ENCODE measurements around the gene STK25. TPM values are rescaled to one million over a fixed set of nuclear protein-coding genes. Genes with fewer than 3 reads are reported as not detected.

The STK25 gene
- total and polyA plus RNA-seq, 10 of the 15 experiments (the other 5 are each of a cell fraction or from before 2014, with no cell fraction given): 6.0 to 154 (median 89.3) TPM

Small RNAs within 50 kb of the gene (microRNA-seq; reads per million reads assigned to microRNA genes)
- gene MIR3133: not detected

Small RNAs within 50 kb of the gene (small RNA-seq; reads per million reads assigned to genes)
- not detected for gene MIR3133

Other genes with a start within 250 kb of the STK25 start
Only the 7 nearest of the 9 such genes appear.
- 275 and 279 TPM in 2 replicates for gene HDLBP, start 192.9 kb downstream of the STK25 start, total RNA-seq (2014; rRNA removed)
- gene HDLBP, start 192.9 kb downstream of the STK25 start, total RNA-seq (2014; rRNA removed; fragmentation: Illumina TruSeq; extraction: Trizol): 233 and 234 TPM in 2 replicates
- 344 and 348 TPM in 2 replicates for gene HDLBP, start 192.9 kb downstream of the STK25 start, total RNA-seq (2021)
- 88.3 and 135 TPM in 2 replicates for gene HDLBP, start 192.9 kb downstream of the STK25 start, polyA plus RNA-seq (2011; rRNA removed)
- gene HDLBP, start 192.9 kb downstream of the STK25 start, polyA plus RNA-seq (2014; fragmentation: Illumina TruSeq; extraction: Trizol): 306 and 383 TPM in 2 replicates
- 10 to 100 TPM; 19.5 to 56.8 TPM for gene HDLBP, start 192.9 kb downstream of the STK25 start, polyA plus RNA-seq (2014; fragmentation: Nextera tagmentation; extraction: Ambion mirVana)
- 166 and 180 TPM in 2 replicates for gene HDLBP, start 192.9 kb downstream of the STK25 start, polyA plus RNA-seq (2014; rRNA removed)
- 100 to 1,000 TPM; 264 to 273 TPM for gene HDLBP, start 192.9 kb downstream of the STK25 start, polyA plus RNA-seq (2016; fragmentation: Nextera tagmentation; extraction: Ambion mirVana)
- 228 and 270 TPM in 2 replicates for gene SEPTIN2, start 192.7 kb downstream of the STK25 start, total RNA-seq (2014; rRNA removed)
- gene SEPTIN2, start 192.7 kb downstream of the STK25 start, total RNA-seq (2014; rRNA removed; fragmentation: Illumina TruSeq; extraction: Trizol): 248 and 251 TPM in 2 replicates
- gene SEPTIN2, start 192.7 kb downstream of the STK25 start, total RNA-seq (2021): 222 and 244 TPM in 2 replicates
- 474 and 566 TPM in 2 replicates for gene SEPTIN2, start 192.7 kb downstream of the STK25 start, polyA plus RNA-seq (2011; rRNA removed)
- 354 and 392 TPM in 2 replicates for gene SEPTIN2, start 192.7 kb downstream of the STK25 start, polyA plus RNA-seq (2014; fragmentation: Illumina TruSeq; extraction: Trizol)
- gene SEPTIN2, start 192.7 kb downstream of the STK25 start, polyA plus RNA-seq (2014; fragmentation: Nextera tagmentation; extraction: Ambion mirVana): 100 to 1,000 TPM; 169 to 174 TPM
- 232 and 290 TPM in 2 replicates for gene SEPTIN2, start 192.7 kb downstream of the STK25 start, polyA plus RNA-seq (2014; rRNA removed)
- 100 to 1,000 TPM; 315 to 334 TPM for gene SEPTIN2, start 192.7 kb downstream of the STK25 start, polyA plus RNA-seq (2016; fragmentation: Nextera tagmentation; extraction: Ambion mirVana)
- 36.0 and 45.0 TPM in 2 replicates for gene FARP2, start 152.3 kb downstream of the STK25 start, total RNA-seq (2014; rRNA removed)
- 32.7 and 36.8 TPM in 2 replicates for gene FARP2, start 152.3 kb downstream of the STK25 start, total RNA-seq (2014; rRNA removed; fragmentation: Illumina TruSeq; extraction: Trizol)
- 62.6 and 67.5 TPM in 2 replicates for gene FARP2, start 152.3 kb downstream of the STK25 start, total RNA-seq (2021)
- gene FARP2, start 152.3 kb downstream of the STK25 start, polyA plus RNA-seq (2011; rRNA removed): 47.1 and 51.8 TPM in 2 replicates
- gene FARP2, start 152.3 kb downstream of the STK25 start, polyA plus RNA-seq (2014; fragmentation: Illumina TruSeq; extraction: Trizol): 36.8 and 47.7 TPM in 2 replicates
- 1 to 10 TPM; 5.5 to 5.6 TPM for gene FARP2, start 152.3 kb downstream of the STK25 start, polyA plus RNA-seq (2014; fragmentation: Nextera tagmentation; extraction: Ambion mirVana)
- 31.2 and 35.1 TPM in 2 replicates for gene FARP2, start 152.3 kb downstream of the STK25 start, polyA plus RNA-seq (2014; rRNA removed)
- gene FARP2, start 152.3 kb downstream of the STK25 start, polyA plus RNA-seq (2016; fragmentation: Nextera tagmentation; extraction: Ambion mirVana): 10 to 100 TPM; 50.6 to 54.4 TPM
- not detected in 2 replicates for gene BOK, start 50.2 kb upstream of the STK25 start, total RNA-seq (2014; rRNA removed)
- gene BOK, start 50.2 kb upstream of the STK25 start, total RNA-seq (2014; rRNA removed; fragmentation: Illumina TruSeq; extraction: Trizol): 0.04 TPM in 1 of 2 replicates, not detected in the other
- gene BOK, start 50.2 kb upstream of the STK25 start, total RNA-seq (2021): 0.08 and 0.15 TPM in 2 replicates
- not detected in 2 replicates for gene BOK, start 50.2 kb upstream of the STK25 start, polyA plus RNA-seq (2011; rRNA removed)
- gene BOK, start 50.2 kb upstream of the STK25 start, polyA plus RNA-seq (2014; fragmentation: Illumina TruSeq; extraction: Trizol): not detected in 2 replicates
- gene BOK, start 50.2 kb upstream of the STK25 start, polyA plus RNA-seq (2014; fragmentation: Nextera tagmentation; extraction: Ambion mirVana): not detected
- gene BOK, start 50.2 kb upstream of the STK25 start, polyA plus RNA-seq (2014; rRNA removed): 0.09 TPM in 1 of 2 replicates, not detected in the other
- under 1 TPM in 1 of 2 experiments, not detected in 1; 0.12 TPM for gene BOK, start 50.2 kb upstream of the STK25 start, polyA plus RNA-seq (2016; fragmentation: Nextera tagmentation; extraction: Ambion mirVana)
- 54.1 and 67.7 TPM in 2 replicates for gene THAP4, start 128.6 kb upstream of the STK25 start, total RNA-seq (2014; rRNA removed)
- gene THAP4, start 128.6 kb upstream of the STK25 start, total RNA-seq (2014; rRNA removed; fragmentation: Illumina TruSeq; extraction: Trizol): 33.4 and 40.5 TPM in 2 replicates
- gene THAP4, start 128.6 kb upstream of the STK25 start, total RNA-seq (2021): 54.5 and 55.0 TPM in 2 replicates
- gene THAP4, start 128.6 kb upstream of the STK25 start, polyA plus RNA-seq (2011; rRNA removed): 12.2 and 31.2 TPM in 2 replicates
- gene THAP4, start 128.6 kb upstream of the STK25 start, polyA plus RNA-seq (2014; fragmentation: Illumina TruSeq; extraction: Trizol): 5.8 and 32.0 TPM in 2 replicates
- gene THAP4, start 128.6 kb upstream of the STK25 start, polyA plus RNA-seq (2014; fragmentation: Nextera tagmentation; extraction: Ambion mirVana): 10 to 100 TPM; 12.9 to 22.7 TPM
- gene THAP4, start 128.6 kb upstream of the STK25 start, polyA plus RNA-seq (2014; rRNA removed): 63.6 and 68.8 TPM in 2 replicates
- gene THAP4, start 128.6 kb upstream of the STK25 start, polyA plus RNA-seq (2016; fragmentation: Nextera tagmentation; extraction: Ambion mirVana): 10 to 100 TPM; 48.5 to 49.3 TPM
- gene ATG4B, start 129.1 kb upstream of the STK25 start, total RNA-seq (2014; rRNA removed): 59.6 and 76.2 TPM in 2 replicates
- 29.2 and 36.7 TPM in 2 replicates for gene ATG4B, start 129.1 kb upstream of the STK25 start, total RNA-seq (2014; rRNA removed; fragmentation: Illumina TruSeq; extraction: Trizol)
- gene ATG4B, start 129.1 kb upstream of the STK25 start, total RNA-seq (2021): 61.0 and 69.2 TPM in 2 replicates
- gene ATG4B, start 129.1 kb upstream of the STK25 start, polyA plus RNA-seq (2011; rRNA removed): 45.8 and 84.1 TPM in 2 replicates
- 35.9 and 60.7 TPM in 2 replicates for gene ATG4B, start 129.1 kb upstream of the STK25 start, polyA plus RNA-seq (2014; fragmentation: Illumina TruSeq; extraction: Trizol)
- 1 to 10 TPM; 5.8 to 9.3 TPM for gene ATG4B, start 129.1 kb upstream of the STK25 start, polyA plus RNA-seq (2014; fragmentation: Nextera tagmentation; extraction: Ambion mirVana)
- gene ATG4B, start 129.1 kb upstream of the STK25 start, polyA plus RNA-seq (2014; rRNA removed): 70.7 and 75.3 TPM in 2 replicates
- 10 to 100 TPM; 73.2 to 76.1 TPM for gene ATG4B, start 129.1 kb upstream of the STK25 start, polyA plus RNA-seq (2016; fragmentation: Nextera tagmentation; extraction: Ambion mirVana)
- 75.7 and 80.5 TPM in 2 replicates for gene DTYMK, start 178.2 kb upstream of the STK25 start, total RNA-seq (2014; rRNA removed)
- 40.7 and 43.5 TPM in 2 replicates for gene DTYMK, start 178.2 kb upstream of the STK25 start, total RNA-seq (2014; rRNA removed; fragmentation: Illumina TruSeq; extraction: Trizol)
- 80.5 and 82.4 TPM in 2 replicates for gene DTYMK, start 178.2 kb upstream of the STK25 start, total RNA-seq (2021)
- gene DTYMK, start 178.2 kb upstream of the STK25 start, polyA plus RNA-seq (2011; rRNA removed): 42.8 and 54.3 TPM in 2 replicates
- gene DTYMK, start 178.2 kb upstream of the STK25 start, polyA plus RNA-seq (2014; fragmentation: Illumina TruSeq; extraction: Trizol): 13.1 and 33.4 TPM in 2 replicates
- gene DTYMK, start 178.2 kb upstream of the STK25 start, polyA plus RNA-seq (2014; fragmentation: Nextera tagmentation; extraction: Ambion mirVana): 10 to 100 TPM in 1 of 2 experiments, 1 to 10 TPM in 1; 7.0 to 20.5 TPM
- 64.4 and 72.1 TPM in 2 replicates for gene DTYMK, start 178.2 kb upstream of the STK25 start, polyA plus RNA-seq (2014; rRNA removed)
- gene DTYMK, start 178.2 kb upstream of the STK25 start, polyA plus RNA-seq (2016; fragmentation: Nextera tagmentation; extraction: Ambion mirVana): 100 to 1,000 TPM; 220 TPM